COR-L47 (cell line): Measurements from ENCODE around the gene GNB5.

Experiments used
- DNase-seq: peaks from one replicate; lab custom pipeline; 2025; lab: John Stamatoyannopoulos, UW

GNB5 gene

GRCh38 chr15:52140646-52141045 lies 50.5 kb downstream of the GNB5 start:
- no peak for DNase-seq

- DNase-seq, result peak; percentile 45
These were observed 51.4 kb downstream of the GNB5 start for GRCh38 chr15:52139599-52140462.

- no peak for DNase-seq
These were observed 53.5 kb downstream of the GNB5 start for GRCh38 chr15:52137432-52138357.

GRCh38 chr15:52136442-52136980 lies 54.7 kb downstream of the GNB5 start:
- DNase-seq, result no peak

- DNase-seq, result no peak
These were observed 56.6 kb downstream of the GNB5 start for GRCh38 chr15:52134502-52135144.

GRCh38 chr15:52133510-52134220 lies 57.5 kb downstream of the GNB5 start:
- DNase-seq, result no peak

- DNase-seq, result no peak
These were observed 59.1 kb downstream of the GNB5 start for GRCh38 chr15:52132066-52132465.

- no peak for DNase-seq
These were observed 62.6 kb downstream of the GNB5 start for GRCh38 chr15:52128568-52128967.

- DNase-seq, result no peak
These were observed 66.8 kb downstream of the GNB5 start for GRCh38 chr15:52124270-52124880.

GRCh38 chr15:52121896-52122295 lies 69.3 kb downstream of the GNB5 start:
- no peak for DNase-seq

GRCh38 chr15:52121006-52121405 lies 70.2 kb downstream of the GNB5 start:
- no peak for DNase-seq

GRCh38 chr15:52120488-52120887 lies 70.7 kb downstream of the GNB5 start:
- DNase-seq, result no peak

GRCh38 chr15:52118969-52119749 lies 72.0 kb downstream of the GNB5 start:
- no peak for DNase-seq

- DNase-seq, result no peak
These were observed 73.6 kb downstream of the GNB5 start for GRCh38 chr15:52117549-52117948.

- DNase-seq, result peak; percentile 11
These were observed 75.4 kb downstream of the GNB5 start for GRCh38 chr15:52115598-52116427.

- no peak for DNase-seq
These were observed 76.7 kb downstream of the GNB5 start for GRCh38 chr15:52114261-52115055.

- no peak for DNase-seq
These were observed 77.5 kb downstream of the GNB5 start for GRCh38 chr15:52113708-52114107.

GRCh38 chr15:52113235-52113634 lies 78.0 kb downstream of the GNB5 start:
- no peak for DNase-seq
